Stimulated activated CD8-positive, alpha-beta memory T cell treated with anti-CD3 and anti-CD28 coated beads, Interleukin-15, amount 100 ng/mL, for 1 hour (primary cell): ENCODE data around the gene PARD3B.

Experiments used
- DNase-seq: peaks from one replicate; pipeline ENCODE4 v3.0.0-alpha.2; 2020; ENCODE audit warnings: low read depth

PARD3B gene

GRCh38 chr2:204590063-204590462 is 44.8 kb downstream of the PARD3B start:
- no peak for DNase-seq

GRCh38 chr2:204591225-204591624 is 46.0 kb downstream of the PARD3B start:
- no peak for DNase-seq

- DNase-seq: no peak
These were observed 58.8 kb downstream of the PARD3B start for GRCh38 chr2:204604061-204604460.

GRCh38 chr2:204608237-204608939 is 63.1 kb downstream of the PARD3B start:
- DNase-seq: no peak

GRCh38 chr2:204611017-204611631 is 65.8 kb downstream of the PARD3B start:
- no peak for DNase-seq

GRCh38 chr2:204611764-204612163 is 66.5 kb downstream of the PARD3B start:
- no peak for DNase-seq

GRCh38 chr2:204613635-204614034 is 68.4 kb downstream of the PARD3B start:
- DNase-seq: no peak

GRCh38 chr2:204615456-204615855 is 70.2 kb downstream of the PARD3B start:
- no peak for DNase-seq

- no peak for DNase-seq
These were observed 79.9 kb downstream of the PARD3B start for GRCh38 chr2:204625135-204625534.

- DNase-seq: no peak
These were observed 83.8 kb downstream of the PARD3B start for GRCh38 chr2:204628926-204629712.

- no peak for DNase-seq
These were observed 87.1 kb downstream of the PARD3B start for GRCh38 chr2:204632410-204632809.

GRCh38 chr2:204634564-204634963 is 89.3 kb downstream of the PARD3B start:
- no peak for DNase-seq

GRCh38 chr2:204635478-204635877 is 90.2 kb downstream of the PARD3B start:
- DNase-seq: no peak

GRCh38 chr2:204638471-204639194 is 93.4 kb downstream of the PARD3B start:
- DNase-seq: no peak

GRCh38 chr2:204643326-204643725 is 98.1 kb downstream of the PARD3B start:
- no peak for DNase-seq

- no peak for DNase-seq
These were observed 99.9 kb downstream of the PARD3B start for GRCh38 chr2:204645018-204645773.

GRCh38 chr2:204647626-204648025 is 102.4 kb downstream of the PARD3B start:
- DNase-seq: no peak

GRCh38 chr2:204650611-204651010 is 105.3 kb downstream of the PARD3B start:
- DNase-seq: no peak

GRCh38 chr2:204652063-204652462 is 106.8 kb downstream of the PARD3B start:
- DNase-seq: no peak

- DNase-seq: no peak
These were observed 109.4 kb downstream of the PARD3B start for GRCh38 chr2:204654669-204655068.

GRCh38 chr2:204655101-204655500 is 109.8 kb downstream of the PARD3B start:
- no peak for DNase-seq

- DNase-seq: no peak
These were observed 110.4 kb downstream of the PARD3B start for GRCh38 chr2:204655626-204656025.
